IPS-NIHi7 (cell line): ENCODE measurements around the gene UBN1.

Source experiments
- DNase-seq: peaks from one replicate; pipeline ENCODE4 v3.0.0; 2012; ENCODE audit warnings: mixed read lengths; ENCODE audit errors: extremely low spot score

UBN1 gene

DNA sequence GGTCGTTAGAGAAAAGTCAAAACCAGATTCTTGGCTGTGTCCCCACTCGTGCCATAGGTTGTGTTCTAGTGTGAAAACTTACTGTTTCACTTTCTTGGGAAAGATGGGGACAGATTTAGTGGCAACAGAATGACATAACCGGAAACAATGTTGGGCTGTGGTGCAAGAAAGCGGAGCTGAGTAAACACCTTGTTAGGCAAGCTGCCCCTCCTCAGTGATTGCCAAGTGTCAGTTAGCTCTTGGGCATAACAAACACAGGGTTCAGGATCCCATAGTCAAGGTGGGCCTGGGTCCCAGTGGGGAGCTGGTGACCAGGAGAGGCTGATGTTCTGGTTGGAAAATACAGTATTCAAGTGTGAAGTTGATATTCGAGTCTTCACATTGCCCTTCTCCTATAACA, 15.4 kb downstream of the UBN1 start:
- no peak for DNase-seq

DNA sequence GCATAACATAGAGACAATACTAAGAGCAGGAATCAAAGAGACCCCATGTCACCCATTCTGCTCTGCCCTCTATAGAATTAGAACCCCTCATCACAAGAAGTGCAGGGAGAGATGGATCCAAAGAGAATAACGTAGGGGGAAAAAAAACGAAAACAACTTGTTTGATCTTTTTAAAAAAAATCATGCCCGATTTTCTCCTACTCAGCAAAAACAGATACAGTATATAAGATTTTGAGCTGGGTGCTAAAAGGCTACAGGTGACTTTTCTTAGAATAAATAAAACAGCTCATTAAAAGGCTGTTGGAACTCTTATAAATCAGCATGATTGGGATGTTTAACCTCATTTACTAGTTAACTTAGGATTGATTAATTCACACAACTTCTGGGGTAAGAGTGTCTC, 17.4 kb downstream of the UBN1 start:
- DNase-seq = no peak

DNA sequence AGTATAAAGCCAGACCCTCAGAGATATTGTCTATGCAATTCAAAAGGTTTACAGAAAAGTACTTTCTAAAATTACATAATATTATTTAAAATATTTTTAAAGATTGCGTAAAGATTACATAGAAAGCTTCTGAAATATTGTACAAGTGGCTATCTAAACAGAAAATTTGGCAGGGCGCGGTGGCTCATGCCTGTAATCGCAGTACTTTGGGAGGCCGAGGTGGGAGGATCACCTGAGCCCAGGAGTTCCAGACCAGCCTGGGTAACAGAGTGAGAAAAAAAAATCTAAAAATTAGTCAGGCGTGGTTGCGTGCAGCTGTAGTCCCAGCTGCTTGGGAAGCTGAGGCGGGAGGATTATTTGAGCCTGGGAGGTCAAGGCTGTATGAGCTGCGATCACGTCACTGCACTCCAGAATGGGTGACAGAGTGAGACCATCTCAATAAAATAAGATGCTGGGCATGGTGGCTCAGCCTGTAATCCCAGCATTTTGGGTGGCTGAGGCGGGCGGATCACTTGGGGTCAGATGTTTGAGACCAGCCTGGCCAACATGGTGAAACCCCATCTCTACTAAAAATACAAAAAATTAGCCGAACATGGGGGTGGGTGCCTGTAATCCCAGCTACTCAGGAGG, 18.1 kb downstream of the UBN1 start:
- DNase-seq = no peak

DNA sequence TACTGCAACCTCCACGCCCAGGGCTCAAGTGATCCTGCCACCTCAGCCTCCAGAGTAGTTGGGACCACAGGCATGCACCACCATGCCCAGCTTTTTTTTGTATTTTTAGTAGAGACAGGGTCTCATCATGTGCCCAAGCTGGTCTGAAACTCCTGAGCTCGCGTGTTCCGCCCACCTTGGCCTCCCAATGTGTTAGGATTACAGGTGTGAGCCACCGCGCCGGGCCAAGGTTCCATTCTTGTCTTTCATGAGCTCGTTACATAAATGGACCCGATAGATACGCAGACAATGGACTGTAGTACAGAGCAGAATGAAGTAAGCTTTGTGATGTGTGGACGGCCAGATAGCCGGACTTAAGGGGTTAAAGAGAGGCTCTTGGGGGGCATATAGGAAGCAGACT, 19.3 kb downstream of the UBN1 start:
- DNase-seq = no peak

DNA sequence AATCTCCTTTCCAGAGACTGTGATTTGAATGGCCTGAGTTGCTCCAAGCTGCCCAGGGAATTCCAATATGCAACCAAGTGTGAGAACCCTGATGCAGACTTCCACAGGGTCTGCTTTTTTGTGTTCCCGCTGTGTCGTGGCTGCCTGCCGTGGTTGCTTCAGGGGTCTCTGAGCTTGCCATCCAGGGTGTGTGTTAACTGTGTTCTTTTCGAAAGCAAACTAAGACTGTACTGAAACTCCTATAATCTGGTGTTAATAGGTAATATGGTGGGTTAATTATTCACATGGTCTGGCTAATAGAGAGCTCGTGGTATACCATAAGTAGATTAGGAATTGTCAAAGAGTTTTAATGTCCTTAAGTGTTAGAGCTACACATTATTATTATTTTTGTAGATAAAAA, 20.7 kb downstream of the UBN1 start:
- no peak for DNase-seq

DNA sequence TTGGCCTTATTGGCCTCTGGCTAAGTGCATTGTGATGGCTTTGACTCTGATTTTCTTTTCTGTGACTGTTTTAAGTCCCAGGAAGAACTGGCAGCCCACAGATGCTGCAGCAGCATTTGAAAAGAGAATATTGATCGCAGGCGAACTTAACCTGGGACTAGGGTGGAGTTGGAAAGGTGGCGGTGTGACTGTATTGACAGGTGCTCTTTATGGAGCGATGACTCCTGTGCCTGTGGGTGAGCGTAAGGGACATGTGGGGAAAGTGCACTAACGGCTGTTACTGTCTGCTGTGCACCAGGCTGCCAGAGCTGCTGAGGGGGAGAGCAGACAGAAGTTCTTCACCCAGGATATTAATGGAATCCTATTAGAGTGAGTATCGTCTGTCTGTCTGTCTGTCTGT, 21.3 kb downstream of the UBN1 start:
- DNase-seq = no peak

DNA sequence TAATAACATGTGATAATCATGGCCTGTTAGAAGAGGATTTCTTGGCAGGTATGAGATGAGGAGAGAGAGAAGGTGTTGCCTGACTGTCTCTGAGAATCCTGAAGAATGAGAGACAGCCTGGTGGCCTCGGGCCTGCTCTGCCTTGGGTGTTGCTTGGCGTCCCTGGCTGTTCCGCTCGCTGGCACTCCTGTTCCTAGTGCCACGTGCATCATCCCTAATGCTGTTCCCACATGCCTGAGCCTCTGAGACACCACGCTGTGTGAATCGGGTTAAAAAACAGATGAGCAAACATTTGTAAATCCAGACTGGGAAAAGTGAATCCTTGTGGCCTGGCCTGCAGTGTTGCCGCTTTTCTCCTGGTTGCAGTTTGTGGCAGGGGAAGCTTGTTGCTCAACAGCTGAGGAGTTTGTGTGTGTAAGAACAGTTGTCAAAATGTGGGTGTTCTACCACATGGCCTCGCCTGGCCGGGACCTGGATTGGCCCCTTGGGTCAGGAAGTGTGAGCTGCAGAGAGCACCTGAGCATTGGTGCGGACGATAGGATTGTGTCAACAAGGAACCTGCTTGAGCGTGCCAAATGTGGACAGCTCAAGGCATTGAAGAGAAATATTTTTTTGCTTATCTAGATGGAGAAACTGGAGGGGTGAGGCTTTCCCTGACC, 22.0 kb downstream of the UBN1 start:
- no peak for DNase-seq

GRCh38 chr16:4870138-4870671, 22.9 kb downstream of the UBN1 start:
- no peak for DNase-seq

- no peak for DNase-seq
These were observed 23.8 kb downstream of the UBN1 start for GRCh38 chr16:4871071-4871470.

GRCh38 chr16:4873091-4873490, 25.8 kb downstream of the UBN1 start:
- DNase-seq = no peak

DNA sequence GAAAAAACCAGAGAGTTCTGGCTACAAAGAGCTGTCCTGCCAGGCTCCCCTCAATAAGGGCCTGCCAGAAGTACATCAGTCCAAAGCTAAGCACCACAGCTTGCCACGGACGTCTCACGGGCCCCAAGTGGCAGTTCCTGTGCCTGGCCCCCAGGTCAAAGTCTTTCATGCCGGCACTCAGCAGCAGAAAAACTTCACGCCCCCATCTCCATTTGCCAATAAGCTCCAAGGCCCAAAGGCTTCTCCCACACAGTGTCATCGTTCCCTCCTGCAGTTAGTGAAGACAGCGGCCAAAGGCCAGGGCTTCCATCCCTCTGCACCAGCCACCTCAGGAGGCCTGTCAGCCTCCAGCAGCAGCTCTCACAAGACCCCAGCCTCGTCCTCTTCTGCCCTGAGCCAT, 27.4 kb downstream of the UBN1 start:
- no peak for DNase-seq

GRCh38 chr16:4876646-4877379, 29.5 kb downstream of the UBN1 start:
- DNase-seq = no peak

DNA sequence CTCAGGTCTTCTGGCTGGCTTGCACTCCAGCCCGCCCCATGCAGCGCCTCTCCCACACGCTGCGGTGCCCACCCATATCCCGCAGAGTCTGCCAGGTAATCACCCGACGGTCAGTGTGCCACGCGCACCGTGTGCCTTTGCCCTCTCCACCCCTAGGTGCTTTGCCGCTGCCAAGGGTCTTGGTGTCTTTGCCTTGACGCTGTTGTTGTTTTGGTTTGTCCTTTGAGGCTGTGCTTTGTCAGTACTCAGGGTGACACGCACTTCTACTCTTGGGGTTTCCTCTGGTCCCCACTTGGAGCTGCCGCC, 30.1 kb downstream of the UBN1 start:
- DNase-seq = no peak

GRCh38 chr16:4879049-4879448, 31.8 kb downstream of the UBN1 start:
- no peak for DNase-seq

DNA sequence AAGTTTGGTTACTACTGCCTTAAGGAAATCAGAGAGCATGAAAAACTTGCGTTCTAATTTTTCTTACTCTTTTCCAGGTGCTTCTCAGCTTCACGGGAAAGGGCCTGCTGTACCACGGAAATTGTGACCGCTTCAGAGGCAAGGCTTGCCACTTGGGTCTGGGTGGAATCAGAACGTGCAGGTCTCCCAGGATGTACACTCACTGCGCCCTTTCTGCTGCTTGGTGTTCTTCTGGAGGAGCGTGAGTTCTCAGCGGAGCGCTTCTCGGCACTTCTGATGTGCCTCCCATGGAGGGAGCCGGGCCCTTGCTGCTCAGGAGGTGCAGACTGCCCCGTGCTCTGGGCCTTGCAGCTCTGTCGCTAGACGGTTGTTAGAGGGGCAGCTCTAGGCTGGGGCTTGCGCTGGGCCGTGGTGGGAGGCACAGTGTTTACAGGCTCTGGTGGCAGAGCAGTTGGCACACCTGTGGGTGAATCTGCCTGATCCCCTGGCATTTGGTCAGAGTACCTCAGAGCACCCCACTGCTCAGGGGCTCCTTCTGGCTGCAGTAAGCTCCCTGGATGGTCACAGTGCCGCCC, 32.8 kb downstream of the UBN1 start:
- DNase-seq = no peak

DNA sequence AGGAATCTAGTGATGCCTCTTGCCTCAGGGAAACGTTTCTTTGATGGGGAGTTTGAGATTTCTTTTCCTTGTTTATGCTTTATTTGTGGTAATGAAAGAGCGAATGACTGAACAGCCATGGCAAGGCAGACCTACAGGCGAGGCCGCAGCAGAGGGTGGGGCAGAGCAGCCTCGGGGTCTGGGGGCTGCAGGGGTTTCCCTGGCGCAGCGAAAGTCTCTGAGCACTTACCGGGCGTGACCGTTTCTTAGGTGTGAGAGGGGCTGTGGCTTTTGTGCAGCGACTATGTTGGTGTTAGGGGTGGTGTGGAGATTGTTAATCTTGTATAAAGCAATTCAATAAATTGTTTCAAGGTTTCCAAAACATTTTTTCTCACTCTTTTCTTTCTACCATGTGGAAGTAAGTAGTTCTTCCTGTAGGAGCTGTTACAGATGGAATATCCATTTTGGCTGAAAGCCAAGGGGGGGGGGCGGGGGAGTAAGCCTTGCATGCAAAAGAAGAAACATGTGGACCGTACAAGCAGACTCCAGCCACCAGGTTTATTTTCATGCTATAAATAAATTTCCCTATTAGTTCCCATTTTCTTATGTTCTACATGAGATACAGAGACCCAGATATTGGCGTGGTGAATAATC, 34.8 kb downstream of the UBN1 start:
- no peak for DNase-seq

- DNase-seq = no peak
These were observed 35.5 kb downstream of the UBN1 start for GRCh38 chr16:4882633-4883285.

GRCh38 chr16:4883501-4883900, 36.2 kb downstream of the UBN1 start:
- DNase-seq = no peak

GRCh38 chr16:4884209-4884608, 36.9 kb downstream of the UBN1 start:
- no peak for DNase-seq

DNA sequence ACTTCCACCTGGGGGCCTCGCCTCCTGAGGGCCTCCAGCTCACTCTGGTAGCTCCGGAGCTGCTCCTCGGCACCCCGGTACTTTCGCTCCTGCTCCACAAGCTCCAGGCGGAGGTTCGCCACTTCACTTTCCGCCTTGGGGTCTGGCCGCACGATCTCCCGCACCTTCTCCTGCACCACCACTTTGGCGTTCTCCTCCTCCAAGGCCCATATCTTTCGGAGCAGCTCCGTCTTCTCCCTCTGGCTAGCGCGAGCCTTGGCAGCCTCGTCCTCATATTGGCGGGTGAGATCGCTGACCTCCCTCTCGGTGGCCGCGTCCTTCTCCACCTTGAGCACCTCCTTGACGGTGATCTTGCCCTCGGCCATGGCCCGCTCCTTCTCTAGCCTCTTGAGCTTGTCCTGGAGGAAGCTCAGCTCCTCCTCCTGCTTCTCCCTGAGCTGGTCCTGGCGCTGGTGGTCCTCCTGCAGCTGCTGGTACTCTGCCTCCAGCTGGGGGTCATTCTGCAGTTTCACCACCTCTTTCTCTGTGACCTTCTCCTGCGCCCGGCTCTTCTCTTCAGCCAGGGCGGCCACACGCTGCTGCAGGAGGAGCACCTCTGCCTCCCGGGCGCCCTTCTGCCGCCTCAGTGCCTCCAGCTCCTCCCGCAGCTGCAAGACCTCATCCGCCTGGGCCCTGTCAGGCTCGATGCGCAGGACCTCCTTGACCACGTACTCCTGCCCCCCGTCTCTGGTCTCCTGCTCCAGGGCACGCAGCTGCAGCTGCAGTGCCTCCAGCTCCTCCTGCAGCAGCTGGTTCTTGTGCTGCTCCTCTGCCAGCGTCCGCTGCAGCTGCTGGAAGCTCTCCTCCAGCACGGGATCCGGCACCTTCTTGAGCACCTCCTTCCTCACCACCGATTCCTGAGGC, 37.9 kb downstream of the UBN1 start:
- DNase-seq = no peak

GRCh38 chr16:4886151-4886550, 38.9 kb downstream of the UBN1 start:
- DNase-seq = no peak
